HuH-7.5 (cell line): Measurements from ENCODE around the gene RNPEPL1.
"Not testable (repeated sequence)": the region's sequence is repeated elsewhere in the genome, so short reads cannot be mapped to it uniquely, and the experiment has no call there.

Source experiments
- DNase-seq: peaks from one replicate; pipeline ENCODE4 v3.0.0; 2011; ENCODE audit warnings: low spot score

The RNPEPL1 gene, protein sequence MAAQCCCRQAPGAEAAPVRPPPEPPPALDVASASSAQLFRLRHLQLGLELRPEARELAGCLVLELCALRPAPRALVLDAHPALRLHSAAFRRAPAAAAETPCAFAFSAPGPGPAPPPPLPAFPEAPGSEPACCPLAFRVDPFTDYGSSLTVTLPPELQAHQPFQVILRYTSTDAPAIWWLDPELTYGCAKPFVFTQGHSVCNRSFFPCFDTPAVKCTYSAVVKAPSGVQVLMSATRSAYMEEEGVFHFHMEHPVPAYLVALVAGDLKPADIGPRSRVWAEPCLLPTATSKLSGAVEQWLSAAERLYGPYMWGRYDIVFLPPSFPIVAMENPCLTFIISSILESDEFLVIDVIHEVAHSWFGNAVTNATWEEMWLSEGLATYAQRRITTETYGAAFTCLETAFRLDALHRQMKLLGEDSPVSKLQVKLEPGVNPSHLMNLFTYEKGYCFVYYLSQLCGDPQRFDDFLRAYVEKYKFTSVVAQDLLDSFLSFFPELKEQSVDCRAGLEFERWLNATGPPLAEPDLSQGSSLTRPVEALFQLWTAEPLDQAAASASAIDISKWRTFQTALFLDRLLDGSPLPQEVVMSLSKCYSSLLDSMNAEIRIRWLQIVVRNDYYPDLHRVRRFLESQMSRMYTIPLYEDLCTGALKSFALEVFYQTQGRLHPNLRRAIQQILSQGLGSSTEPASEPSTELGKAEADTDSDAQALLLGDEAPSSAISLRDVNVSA

GRCh38 chr2:240567872-240568677 lies at the start of gene RNPEPL1:
TSS of gene RNPEPL1 (plus strand) at chr2:240568484. CDS start at chr2:240568587, 103 bp downstream.
- DNase-seq: peak; percentile 64

DNA sequence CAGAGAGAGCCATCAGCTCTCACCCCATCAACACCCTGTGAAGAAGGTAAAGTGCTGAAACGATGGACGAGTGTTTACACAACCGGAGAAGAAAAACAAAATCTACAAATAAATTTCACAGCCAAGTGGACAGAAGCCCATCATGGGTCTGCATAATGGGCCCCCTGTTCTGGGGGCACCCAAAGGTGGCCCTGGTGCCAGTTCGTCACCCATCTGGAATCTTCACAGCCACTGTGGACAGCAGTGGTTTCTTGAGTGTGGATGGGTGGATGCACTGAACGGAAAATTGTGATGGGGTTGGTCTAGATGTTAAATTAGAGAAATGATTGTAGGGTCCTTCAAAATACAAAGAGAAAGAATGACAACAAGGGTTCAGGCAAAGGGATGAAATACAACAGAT lies 49.3 kb upstream of the RNPEPL1 start:
- DNase-seq: no peak

DNA sequence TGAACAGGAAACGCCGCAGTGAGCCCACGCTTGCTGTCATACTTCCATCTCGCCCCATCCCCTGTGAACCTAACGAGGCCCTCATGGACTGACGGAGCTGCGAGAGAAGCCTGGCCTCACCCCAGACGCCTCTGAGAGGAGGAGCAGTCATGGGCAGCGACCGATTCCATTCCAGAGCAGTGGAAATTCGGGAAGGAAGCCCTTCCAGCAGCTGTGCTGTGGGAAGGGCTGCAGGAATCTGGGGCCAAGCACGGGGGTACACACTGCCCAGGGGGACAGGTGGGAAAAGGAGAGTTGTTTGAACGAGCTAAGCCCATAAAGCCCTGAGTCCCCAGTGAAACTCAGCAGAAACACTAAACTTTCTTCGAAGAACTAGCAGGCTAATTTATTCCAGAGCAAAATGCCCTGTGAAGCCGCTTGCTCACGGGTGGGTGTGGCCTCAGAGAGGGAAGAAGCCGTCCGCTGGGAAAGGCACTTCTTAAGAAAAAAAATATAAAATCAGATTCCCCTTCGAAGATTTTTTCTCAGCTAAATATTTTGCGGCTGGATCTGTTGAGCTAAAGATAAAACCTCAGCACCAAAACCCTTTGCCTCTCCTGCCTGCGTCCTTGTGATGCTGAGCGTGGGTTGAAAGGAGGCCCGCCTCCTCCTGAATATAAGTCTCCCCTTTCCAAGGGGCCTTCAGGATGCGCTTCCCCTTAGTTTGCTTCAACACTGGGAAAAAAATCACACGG lies 48.7 kb upstream of the RNPEPL1 start:
- no peak for DNase-seq

DNA sequence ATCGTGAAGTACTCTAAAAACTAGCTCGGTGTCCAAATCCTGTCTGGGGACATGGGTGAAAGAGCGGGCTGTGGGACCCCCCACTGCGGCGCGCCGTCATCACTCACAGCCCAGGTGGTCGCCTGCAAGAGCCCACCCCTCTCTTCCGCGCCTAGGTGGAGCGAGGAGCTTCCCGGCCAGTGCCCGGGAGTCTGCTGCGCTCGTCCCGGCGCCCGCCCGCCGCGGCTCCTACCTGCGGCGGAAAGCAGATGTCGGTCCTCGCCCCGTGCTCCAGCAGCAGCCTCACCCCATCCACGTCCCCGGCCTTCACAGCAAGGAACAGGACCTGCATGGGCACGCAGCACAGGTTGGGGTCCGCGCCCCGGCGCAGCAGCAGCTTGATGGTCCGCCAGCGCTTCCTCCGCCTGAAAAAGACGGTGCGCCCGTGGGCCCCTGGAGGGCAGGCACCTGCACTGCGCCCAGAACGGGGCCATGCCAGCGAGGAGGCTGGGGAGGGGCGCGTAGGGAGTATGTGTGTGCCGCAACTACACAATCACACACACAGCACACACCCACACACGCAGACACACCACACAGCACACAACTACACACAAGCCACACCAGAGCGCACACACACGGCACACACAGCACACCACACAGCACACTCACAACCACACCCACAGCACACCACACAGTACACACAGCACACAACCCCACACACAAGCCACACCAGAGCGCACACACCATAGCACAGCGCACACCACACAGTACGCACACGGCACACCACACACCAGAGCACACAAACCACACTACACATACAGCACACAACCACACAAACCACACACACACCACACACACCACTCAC lies 47.9 kb upstream of the RNPEPL1 start:
- no peak for DNase-seq

GRCh38 chr2:240520974-240521350 lies 47.3 kb upstream of the RNPEPL1 start:
- DNase-seq: no peak

DNA sequence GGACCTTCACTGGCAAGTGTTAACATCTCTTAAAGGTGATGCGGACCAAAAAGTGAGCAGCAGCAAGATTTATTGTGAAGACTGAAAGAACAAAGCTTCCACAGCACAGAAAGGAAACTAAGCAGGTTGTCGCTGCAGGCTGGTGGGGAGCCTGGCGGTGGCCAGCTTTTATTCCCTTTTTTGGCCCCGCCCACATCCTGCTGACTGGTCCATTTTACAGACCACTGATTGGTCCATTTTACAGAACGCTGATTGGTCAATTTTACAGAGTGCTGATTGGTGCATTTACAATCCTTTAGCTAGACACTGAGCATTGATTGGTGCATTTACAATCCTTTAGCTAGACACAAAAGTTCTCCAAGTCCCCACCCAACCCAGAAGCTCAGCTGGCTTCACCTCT lies 46.4 kb upstream of the RNPEPL1 start:
- not testable (repeated sequence) for DNase-seq

- no peak for DNase-seq
These were observed 45.9 kb upstream of the RNPEPL1 start for GRCh38 chr2:240522406-240522805.

GRCh38 chr2:240523451-240524281 lies 44.6 kb upstream of the RNPEPL1 start:
- DNase-seq: no peak

DNA sequence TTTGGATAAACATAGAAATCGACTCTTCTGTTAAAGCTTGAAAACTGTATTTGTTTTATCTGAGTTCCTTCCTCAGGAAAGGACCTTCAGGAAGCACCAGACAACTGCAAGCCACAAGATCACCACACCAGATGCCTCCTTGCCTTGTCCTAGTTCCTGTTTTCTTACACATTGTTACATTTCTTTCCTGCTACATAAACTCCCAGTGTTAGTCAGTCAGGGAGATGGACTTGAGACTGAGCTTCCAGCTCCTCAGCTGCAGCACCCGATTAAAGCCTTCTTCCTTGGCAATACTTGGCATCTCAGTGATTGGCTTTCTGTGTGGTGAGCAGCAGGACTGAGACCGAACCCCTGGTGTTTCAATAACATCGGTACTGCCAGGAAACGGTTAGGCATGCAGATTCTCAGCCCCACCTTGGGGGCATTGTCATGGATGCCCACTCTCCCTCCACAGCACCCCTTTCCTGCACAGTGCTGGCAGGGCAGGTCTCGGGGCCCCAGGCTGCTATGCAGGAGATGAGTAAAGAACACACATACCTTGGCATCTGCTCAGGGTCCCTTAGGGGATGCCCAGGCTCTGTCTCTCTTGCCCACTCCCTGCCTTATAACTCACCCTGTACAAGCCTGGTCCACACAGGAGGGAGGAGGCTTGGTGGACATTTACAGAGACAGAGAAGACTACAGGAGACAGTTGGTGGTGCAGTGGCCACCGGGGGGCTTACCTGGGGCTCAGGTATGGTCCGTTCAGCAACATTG lies 43.1 kb upstream of the RNPEPL1 start:
- no peak for DNase-seq

DNA sequence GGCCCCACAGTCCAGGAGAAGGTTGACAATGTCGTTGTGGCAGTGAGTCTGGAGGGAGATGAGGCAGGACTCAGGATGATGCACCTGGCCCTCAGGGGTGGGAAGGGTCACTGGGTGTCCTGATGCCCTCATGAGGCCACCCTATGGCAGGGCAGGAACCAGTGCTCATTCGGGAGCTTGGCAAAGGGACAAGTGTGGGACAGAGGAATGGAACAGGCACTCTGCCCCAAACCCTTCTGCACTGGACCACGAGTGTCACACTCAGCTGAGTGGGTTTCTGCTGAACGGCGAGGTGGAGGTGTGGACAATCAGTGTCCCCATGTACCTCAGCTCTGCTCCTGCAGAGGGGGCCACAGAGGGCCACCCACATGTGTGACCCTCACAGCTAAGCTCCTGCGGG lies 42.5 kb upstream of the RNPEPL1 start:
- DNase-seq: no peak

- no peak for DNase-seq
These were observed 41.8 kb upstream of the RNPEPL1 start for GRCh38 chr2:240526521-240526920.

DNA sequence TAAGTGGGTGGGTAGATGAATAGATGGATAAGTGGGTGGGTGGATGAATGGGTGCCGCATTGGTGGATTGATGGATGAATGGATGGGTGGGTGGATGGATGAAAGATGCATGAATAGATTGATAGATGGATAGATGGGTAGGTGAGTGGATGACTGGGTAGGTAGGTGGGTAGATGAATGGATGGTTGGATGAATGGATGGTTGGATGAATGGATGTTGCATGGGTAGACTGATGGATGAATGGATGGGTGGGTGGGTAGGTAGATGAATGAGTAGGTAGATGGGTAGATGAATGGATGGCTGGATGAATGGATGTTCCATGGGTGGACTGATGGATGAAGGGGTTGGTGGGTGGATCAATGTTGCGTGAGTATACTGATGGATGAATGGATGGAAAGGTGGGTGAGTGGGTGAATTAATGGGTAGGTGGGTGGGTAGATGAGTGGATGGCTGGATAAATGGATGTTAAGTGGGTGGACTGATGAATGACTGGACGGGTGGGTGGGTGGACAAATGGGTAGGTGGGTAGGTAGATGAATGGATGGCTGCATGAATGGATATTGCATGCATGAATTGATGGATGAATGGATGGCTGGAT lies 41.0 kb upstream of the RNPEPL1 start:
- no peak for DNase-seq

- no peak for DNase-seq
These were observed 39.8 kb upstream of the RNPEPL1 start for GRCh38 chr2:240528406-240529040.

GRCh38 chr2:240529344-240529999 lies 38.8 kb upstream of the RNPEPL1 start:
- no peak for DNase-seq

DNA sequence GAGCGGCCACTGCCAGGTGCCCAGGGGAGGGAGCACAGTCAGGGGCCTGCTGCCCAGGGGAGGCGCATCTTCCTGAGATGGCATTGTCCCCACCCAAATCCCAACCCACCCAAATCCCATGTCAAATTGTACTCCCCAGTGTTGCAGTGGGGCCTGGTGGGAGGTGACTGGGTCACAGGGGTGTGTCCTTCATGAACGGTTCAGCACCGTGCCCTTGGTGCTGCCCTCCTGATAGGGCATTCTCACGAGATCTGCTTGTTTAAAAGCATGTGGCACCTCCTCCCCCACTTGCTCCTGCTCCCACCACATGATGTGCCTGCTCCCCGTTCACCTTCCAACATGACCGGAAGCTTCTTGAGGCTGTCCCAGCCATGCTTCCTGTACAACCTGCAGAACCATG lies 38.1 kb upstream of the RNPEPL1 start:
- no peak for DNase-seq

- no peak for DNase-seq
These were observed 37.2 kb upstream of the RNPEPL1 start for GRCh38 chr2:240531038-240531437.

GRCh38 chr2:240532031-240532775 lies 36.1 kb upstream of the RNPEPL1 start:
- no peak for DNase-seq
